ENCODE data around the gene NEDD9. TPM values are rescaled to one million over a fixed set of nuclear protein-coding genes. Genes with fewer than 3 reads are reported as not detected.

Gene NEDD9
- total and polyA plus RNA-seq, 2 of the 4 experiments (the other 2 are of a cell fraction), result 7.6 to 16.5 TPM

DNA sequence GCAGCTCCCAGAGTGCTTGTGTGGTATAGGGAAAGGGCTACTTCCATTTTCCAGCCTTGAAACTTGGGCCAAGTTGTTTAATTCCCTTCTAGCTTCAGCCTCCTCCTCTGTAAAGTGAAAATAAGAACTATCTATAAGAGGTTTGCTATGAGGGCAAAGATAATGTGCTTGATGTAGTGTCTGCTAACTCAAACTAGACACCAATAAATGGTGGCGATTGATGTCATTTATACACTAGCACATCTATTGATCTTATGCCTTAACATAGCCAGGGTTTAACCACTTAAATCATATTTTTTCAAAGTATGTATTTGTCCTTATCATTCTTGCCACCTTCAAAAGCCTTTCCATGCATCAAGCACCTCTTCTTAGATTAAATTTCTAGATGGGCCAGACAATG, 55.2 kb downstream of the NEDD9 start:
- no peak overlapping the region for H3K14ac ChIP-seq (replicated peaks; ENCODE audit: low read depth, low read length)
- no TSS peak for BruUV-seq (replicated peaks)
- intact Hi-C loops (cut with micrococcal nuclease) (no loop called here), in situ Hi-C loops (cut with MboI; ENCODE audit: low sequenced_read_pairs) (no loop called here), dilution Hi-C loops (cut with HindIII; ENCODE audit: low sequenced_read_pairs, unreplicated experiment) (no loop called here)
- H3K9me3 ChIP-seq (ENCODE audit: control insufficient read depth, insufficient read depth, low read length), result no peaks in the 10 kb centered on the region
- H2BK15ac ChIP-seq (ENCODE audit: low read depth, low read length), result no peak overlapping the region
- ATAC-seq (ENCODE audit: low read depth) (no peak), DNase-seq (no peak)
- H3K27ac ChIP-seq (ENCODE audit: insufficient read depth, low read length), result no peak overlapping the region
- H2AK5ac ChIP-seq (ENCODE audit: low read depth, low read length), result no peak overlapping the region
- no peak overlapping the region for H2AK9ac ChIP-seq (replicated peaks; ENCODE audit: low read depth, low read length, poor library complexity)
- H3K27me3 ChIP-seq (ENCODE audit: control insufficient read depth, insufficient read depth, low read length), result no peaks in the 10 kb centered on the region
- H2BK5ac ChIP-seq (ENCODE audit: low read depth, low read length, poor library complexity, severe bottlenecking), result no peak overlapping the region
- no peak overlapping the region for H3K23ac ChIP-seq (ENCODE audit: low read depth, low read length)
- H3K18ac ChIP-seq (ENCODE audit: low read depth, low read length), result no peak overlapping the region
- H3K4me3 ChIP-seq (ENCODE audit: insufficient read depth, low read depth, low read length), result no peak overlapping the region
- no peak overlapping the region for H3K4me2 ChIP-seq (ENCODE audit: low read depth, low read length)
- no peaks in the 10 kb centered on the region for H4K20me1 ChIP-seq (ENCODE audit: insufficient read depth, low read length)
- H2BK20ac ChIP-seq (ENCODE audit: low read depth, low read length), result no peak overlapping the region; the same call in 1 of the 2 replicates
- H3K36me3 ChIP-seq (ENCODE audit: control insufficient read depth, insufficient read depth, low read length), result no peaks in the 10 kb centered on the region
- no peak overlapping the region for H3K56ac ChIP-seq (ENCODE audit: extremely low read depth, insufficient read depth, low read length)
- no peak for TF ChIP-seq MAZ (IDR thresholded peaks at IDR 0.05; ENCODE audit: borderline replicate concordance, low read depth, low read length)
- TF ChIP-seq CEBPB (IDR thresholded peaks at IDR 0.05; ENCODE audit: low read depth, low read length), result no peak
- ChIA-PET CTCF (no interaction called here), POLR2A (ENCODE audit: unreplicated experiment) (no interaction called here)
- H3K4ac ChIP-seq (ENCODE audit: low read depth, low read length), result no peak overlapping the region
- H2AFZ ChIP-seq (replicated peaks; ENCODE audit: low read length, poor library complexity), result no peak overlapping the region
- no peak overlapping the region for H2BK120ac ChIP-seq (ENCODE audit: low read depth, low read length)
- H3K9ac ChIP-seq (ENCODE audit: low read depth, low read length), result no peak overlapping the region
- no peak overlapping the region for H4K91ac ChIP-seq (ENCODE audit: insufficient read depth, low read depth, low read length)
- no peaks in the 10 kb centered on the region for H3K79me1 ChIP-seq (ENCODE audit: low read depth in 1 of 2, low read length in 2 of 2)
- H4K5ac ChIP-seq (ENCODE audit: low read depth, low read length), result no peak overlapping the region
- no peak overlapping the region for H4K8ac ChIP-seq (ENCODE audit: low read depth in 2 of 2, low read length in 2 of 2)
- no CpG with 5 or more reads among the region's 1 CpG for WGBS, 2 experiments (ENCODE audit: extremely low coverage in 2 of 2, insufficient read length in 1 of 2)
- no peaks in the 10 kb centered on the region for H3K4me1 ChIP-seq (ENCODE audit: control insufficient read depth, insufficient read depth, low read length)
- no peaks in the 10 kb centered on the region for H3K9me1 ChIP-seq (ENCODE audit: insufficient read depth, low read length)

Data from IMR-90 (cell line).